NCI-H82 (cell line): ENCODE data around the gene COL4A1.

Experiments
- DNase-seq: peaks from one replicate; lab custom pipeline; 2025; lab: John Stamatoyannopoulos, UW

COL4A1 gene

DNA sequence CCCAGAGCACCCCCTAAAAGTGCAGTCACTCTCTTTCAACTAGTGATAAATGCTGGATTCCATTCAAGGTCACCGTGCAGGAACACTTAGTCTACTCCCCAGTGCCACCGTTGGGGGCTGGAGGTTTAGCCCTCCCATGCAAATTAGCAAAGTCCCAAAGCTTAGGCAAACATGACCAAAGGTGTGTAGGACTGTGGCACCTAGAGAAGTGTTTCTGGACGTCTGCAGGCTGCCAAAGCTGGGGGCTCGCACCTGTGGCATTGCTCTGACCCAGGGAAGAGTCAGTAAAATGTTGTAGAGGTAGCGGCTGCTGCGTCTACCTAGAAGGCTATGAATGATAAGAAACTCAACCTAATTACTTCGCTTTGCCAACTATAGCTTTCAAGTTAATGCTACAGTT lies 13.9 kb downstream of the COL4A1 start:
- no peak for DNase-seq

- no peak for DNase-seq
These were observed 15.7 kb downstream of the COL4A1 start for GRCh38 chr13:110291286-110291685.

DNA sequence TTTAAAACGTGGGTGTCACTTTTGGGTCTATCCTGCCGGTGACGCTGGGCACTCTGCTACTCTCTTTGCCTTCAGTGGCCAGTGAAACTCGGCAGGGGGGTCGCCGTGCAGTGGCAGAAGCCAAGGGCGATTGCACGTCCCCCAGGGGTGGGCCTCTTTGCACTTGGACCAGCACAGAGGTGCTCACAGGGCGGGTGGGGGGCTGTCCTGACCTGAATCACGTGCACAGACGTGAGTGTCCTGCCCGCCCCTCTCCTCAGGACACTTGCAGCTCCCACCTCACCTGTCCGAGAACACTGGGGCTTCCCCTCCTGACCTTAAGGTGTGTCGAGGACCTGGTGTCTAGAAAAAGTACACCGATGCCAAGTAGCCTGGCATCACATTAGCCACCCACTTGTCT lies 16.1 kb downstream of the COL4A1 start:
- DNase-seq, result no peak

DNA sequence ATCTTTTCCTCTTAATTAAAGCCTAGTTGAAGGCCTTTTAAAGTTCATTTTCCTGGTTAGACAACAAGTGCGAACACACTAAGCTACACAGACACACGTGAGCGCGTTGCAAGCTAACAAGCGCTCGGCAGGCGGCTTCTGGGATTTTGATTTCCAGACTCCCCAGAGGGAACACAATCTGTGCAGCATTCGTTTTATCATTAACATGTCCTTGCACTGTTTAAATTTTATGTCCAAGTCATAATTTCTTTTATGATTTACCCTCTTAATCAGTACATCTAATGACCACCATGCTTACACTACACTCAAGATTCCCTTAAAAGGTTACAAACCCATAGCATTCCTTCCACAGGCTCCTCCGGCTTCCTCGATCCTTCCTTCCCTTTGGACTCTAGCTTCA lies 16.8 kb downstream of the COL4A1 start:
- DNase-seq, result no peak

DNA sequence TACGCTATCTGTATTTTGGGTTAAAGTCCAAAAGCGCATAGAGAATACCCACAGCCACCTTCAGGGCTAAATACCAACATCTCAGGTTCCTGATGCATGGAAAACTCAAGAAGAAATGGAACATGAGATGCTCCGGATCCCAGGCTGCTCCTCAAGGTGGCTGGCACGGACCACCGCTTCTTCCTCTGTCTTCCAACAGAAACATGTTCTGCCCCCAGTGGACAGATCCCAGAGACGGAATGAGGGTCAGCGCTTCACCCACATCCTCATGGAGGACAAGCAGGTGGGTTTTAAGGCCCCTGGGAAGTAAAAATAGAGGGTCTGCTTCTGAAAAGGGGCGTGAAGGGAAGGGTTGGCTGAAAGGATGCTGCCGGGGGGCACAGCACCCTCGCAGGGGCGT lies 17.3 kb downstream of the COL4A1 start:
- DNase-seq, result no peak

DNA sequence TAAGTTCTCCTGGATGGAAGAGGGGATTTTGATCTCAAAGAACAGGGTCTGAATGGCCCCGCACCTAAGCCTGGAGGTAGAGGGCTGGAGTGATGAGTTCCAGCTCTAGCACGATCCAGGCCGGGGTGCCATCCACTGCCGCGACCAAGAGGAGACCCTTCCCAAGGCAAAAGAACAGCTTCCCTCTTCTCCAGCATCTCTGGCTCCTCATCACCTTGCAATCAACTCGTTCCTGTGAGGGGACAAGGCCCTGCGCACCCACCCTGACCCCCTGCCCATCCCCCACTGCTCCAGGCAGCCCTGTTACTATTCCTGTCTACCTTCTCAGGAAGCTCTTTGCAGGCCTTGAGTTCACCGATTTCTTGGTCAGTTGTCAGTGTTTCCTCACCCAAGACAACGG lies 17.8 kb downstream of the COL4A1 start:
- no peak for DNase-seq

DNA sequence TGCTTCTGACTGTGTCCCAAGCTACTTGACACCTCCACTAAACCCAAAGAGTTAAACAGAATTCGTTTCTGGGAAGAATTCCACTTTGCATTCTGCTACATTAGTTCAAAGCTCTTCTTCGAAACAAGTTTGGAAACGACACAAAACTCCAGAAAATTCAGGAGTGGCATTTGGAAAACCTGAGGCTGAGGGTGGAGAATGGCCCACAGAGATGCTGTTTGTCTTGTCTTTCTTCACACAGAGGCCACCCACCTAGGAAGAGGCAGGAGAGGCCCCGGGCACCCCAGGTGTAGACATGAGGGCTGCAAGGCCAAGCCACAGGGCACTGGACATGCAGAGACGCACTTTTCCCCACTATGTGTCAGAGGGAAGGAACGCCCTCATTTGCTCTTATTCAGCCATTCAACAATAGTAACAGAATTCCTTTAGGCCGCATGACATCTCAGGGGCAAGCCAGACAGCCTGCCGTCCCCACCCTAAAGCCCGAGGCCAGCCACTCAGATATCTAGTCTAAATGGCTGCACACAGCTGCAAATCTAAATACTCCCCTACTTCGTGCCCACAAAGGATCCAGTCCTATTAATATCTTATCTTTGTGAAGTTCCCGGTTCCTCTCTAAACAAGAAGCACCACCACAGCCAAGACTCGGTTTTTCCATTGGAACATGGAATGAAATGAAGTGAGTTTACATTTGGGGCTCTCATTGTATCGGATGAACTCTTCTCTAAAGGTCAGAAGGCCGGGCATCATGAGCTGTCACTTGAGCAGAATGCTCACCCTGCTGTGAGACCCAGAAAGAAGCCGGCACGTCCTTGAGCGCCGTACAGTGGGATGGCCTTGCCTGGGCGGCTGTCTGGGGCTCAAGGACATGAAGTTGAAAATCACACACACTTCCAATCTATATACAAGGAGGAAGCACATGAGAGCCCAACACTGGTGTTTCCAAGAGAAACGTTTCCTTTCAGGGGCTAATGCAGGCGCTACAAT lies 19.8 kb downstream of the COL4A1 start:
- no peak for DNase-seq

GRCh38 chr13:110285991-110286832 lies 20.7 kb downstream of the COL4A1 start:
- DNase-seq, result no peak

- no peak for DNase-seq
These were observed 22.0 kb downstream of the COL4A1 start for GRCh38 chr13:110284779-110285484.

DNA sequence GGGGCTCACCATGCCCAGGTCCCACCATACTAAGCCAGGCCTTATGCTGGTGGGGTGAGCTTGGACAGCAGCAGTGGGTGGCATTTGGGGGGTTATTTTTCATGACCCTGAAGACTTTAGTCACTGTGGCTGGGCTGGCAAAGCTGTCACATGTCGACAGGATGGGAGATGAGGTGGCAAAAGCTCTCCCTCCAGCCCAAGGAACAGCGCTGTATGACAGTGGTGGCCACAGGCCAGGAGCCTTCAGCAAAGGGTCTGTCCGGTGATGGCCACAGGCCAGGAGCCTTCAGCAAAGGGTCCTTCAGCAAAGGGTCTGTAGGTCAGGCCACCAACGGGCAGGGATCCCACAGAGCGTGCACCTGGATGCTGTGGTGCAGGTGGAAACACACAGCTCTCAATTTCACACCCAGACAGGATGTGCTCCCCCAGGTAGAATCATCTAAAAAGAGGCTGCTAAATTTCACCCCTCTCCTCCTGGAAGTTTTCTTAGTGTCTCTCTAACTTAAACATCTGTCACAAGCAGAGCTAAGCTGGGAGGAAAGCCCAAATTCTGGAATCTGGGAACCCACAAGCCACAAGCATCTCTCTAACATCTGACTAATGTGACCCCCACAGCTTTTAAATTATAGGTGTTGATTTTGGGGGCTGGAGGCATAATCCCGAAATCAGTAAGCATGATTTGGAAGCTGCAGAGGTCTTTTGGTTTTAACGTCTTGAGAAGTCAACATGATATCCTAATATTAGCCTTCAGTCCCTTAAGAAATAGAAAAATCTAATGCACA lies 23.0 kb downstream of the COL4A1 start:
- no peak for DNase-seq

DNA sequence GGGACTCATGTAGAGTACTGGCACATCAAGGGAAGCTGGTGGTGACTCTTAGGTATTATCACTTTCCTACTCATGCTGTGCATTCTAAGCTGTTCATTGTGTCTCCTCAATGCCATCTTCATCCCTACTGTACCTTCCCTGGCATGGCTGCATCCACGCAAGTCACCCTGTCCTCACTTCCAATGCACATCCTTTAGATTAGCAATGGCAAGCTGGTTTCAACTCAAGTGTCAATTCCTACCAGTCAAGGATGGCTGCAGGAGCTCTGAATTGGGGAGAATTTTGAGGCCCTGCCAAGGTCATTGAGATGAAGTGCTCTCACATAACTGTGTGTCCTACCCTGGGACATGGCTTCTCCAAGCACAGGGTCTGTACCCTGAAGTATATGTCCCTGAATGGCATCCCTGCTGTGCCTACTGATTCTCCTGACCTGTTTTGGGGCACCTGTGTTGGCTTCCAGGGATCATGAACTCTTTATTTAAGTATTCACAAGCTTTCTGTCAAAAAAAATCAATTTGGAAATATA lies 24.6 kb downstream of the COL4A1 start:
- DNase-seq, result no peak

GRCh38 chr13:110281736-110282135 lies 25.2 kb downstream of the COL4A1 start:
- DNase-seq, result peak; percentile 44

- no peak for DNase-seq
These were observed 25.8 kb downstream of the COL4A1 start for GRCh38 chr13:110280985-110281688.

- DNase-seq, result no peak
These were observed 26.6 kb downstream of the COL4A1 start for GRCh38 chr13:110280231-110280813.

GRCh38 chr13:110279684-110280083 lies 27.3 kb downstream of the COL4A1 start:
- DNase-seq, result no peak

- DNase-seq, result no peak
These were observed 28.1 kb downstream of the COL4A1 start for GRCh38 chr13:110278859-110279258.

GRCh38 chr13:110277357-110277975 lies 29.5 kb downstream of the COL4A1 start:
- no peak for DNase-seq

DNA sequence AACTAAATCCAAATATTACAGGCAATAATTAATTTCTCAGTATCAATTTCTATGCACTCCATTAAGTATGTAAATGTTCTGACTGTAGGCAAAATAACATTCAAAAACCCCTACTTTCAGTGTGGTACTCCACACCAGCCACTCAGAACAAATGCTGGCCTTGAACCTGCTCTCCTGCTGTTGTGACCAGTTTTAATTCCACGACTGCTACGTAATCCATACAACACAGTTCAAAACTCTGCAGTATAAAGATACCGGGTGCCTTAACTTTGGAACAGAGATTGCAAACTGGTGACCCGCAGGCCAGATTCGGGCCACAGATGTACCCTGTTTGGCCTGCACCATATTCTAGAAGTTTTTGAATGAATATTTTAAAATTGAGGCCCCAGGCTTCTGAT lies 30.4 kb downstream of the COL4A1 start:
- no peak for DNase-seq

GRCh38 chr13:110275931-110276552 lies 30.9 kb downstream of the COL4A1 start:
- no peak for DNase-seq
